Adrenal gland (tissue), 12 donors: ENCODE measurements around the gene BNIP2. TPM values are rescaled to one million over a fixed set of nuclear protein-coding genes. Genes with fewer than 3 reads are reported as not detected.

ENCODE experiments used
- DNase-seq, 7 donors: peaks; one replicate each; pipeline ENCODE4 v3.0.0-alpha.2; 2019 to 2020
- H3K27ac ChIP-seq, 5 donors: fragments of 200-600 bp; sonication (generic) in 4 of 5; 1 replicate in 3 of 5; 2 replicates in 2 of 5; pipeline versions ENCODE4 v1.5.1 to v1.8.0; 2016 to 2020; ENCODE audit warnings: mild to moderate bottlenecking in 1 of 5
- H3K27me3 ChIP-seq: fragments of 200-600 bp; 2 replicates; pipeline ENCODE4 v1.8.0; 2021
- H3K36me3 ChIP-seq, 2 donors: fragments of 200-600 bp; replicated peaks in 1 of 2; 1 replicate in 1 of 2; 2 replicates in 1 of 2; pipeline versions ENCODE4 v1.5.1 to v1.8.0; 2018 to 2022
- H3K4me1 ChIP-seq, 2 donors: fragments of 200-600 bp; replicated peaks in 1 of 2; 1 replicate in 1 of 2; 2 replicates in 1 of 2; pipeline versions ENCODE4 v1.5.1 to v1.8.0; 2018 to 2021
- H3K4me3 ChIP-seq, 4 donors: fragments of 200-600 bp; sonication (generic) in 3 of 4; one replicate each; pipeline ENCODE4 v1.5.1; 2016 to 2018
- H3K9me3 ChIP-seq, 3 donors: fragments of 200-600 bp; sonication (generic) in 1 of 3; replicated peaks in 1 of 3; 1 replicate in 2 of 3; 2 replicates in 1 of 3; pipeline versions ENCODE4 v1.5.1 to v1.8.0; 2016 to 2021
- POLR2A ChIP-seq, 2 donors: fragments of 450-650 bp; IDR thresholded peaks; one replicate each; pipeline ENCODE4 v1.6.1; 2017; ENCODE audit warnings: antibody characterized with exemption in 2 of 2, mild to moderate bottlenecking in 2 of 2, moderate library complexity in 1 of 2
- WGBS, 4 donors: extraction: QIAGEN DNeasy Blood & Tissue Kit in 2 of 4; methylation state at CpG; one replicate each; pipeline versions ENCODE4 v1.1.5 to v1.1.7; 2013 to 2017; 5-methylcytosine and 5-hydroxymethylcytosine counted together
- intact Hi-C, 2 donors: fragments of 100-400 bp; cut with DNase I; formaldehyde crosslinking; loops; one replicate each; pipeline versions ENCODE4 v1.14.1 to v1.15.0; 2022 to 2023
- polyA plus RNA-seq, 3 donors: library from polyadenylated mRNA; stranded (reverse); fragments of 200-250 nt in 2 of 3; fragments of 350-450 nt in 1 of 3; fragmentation: Illumina TruSeq in 1 of 3; extraction: RNeasy Lipid Tissue Mini Kit (QIAGEN cat#74804) in 1 of 3; gene quantifications; one replicate each; pipeline ENCODE4 v1.2.3, GENCODE V29; 2013 to 2014
- total RNA-seq, 9 donors: library from RNA; depleted of rRNA in 4 of 9; stranded (reverse); fragments of >200 nt in 4 of 9; fragments of 120-200 nt in 1 of 9; fragmentation: NEBNext Ultra II Directional in 1 of 9; extraction: Animal tissue kit (Norgen Biotek cat#: 25700) in 1 of 9; gene quantifications; one replicate each; pipeline versions ENCODE4 v1.1.0 to v1.2.4, GENCODE V29; 2013 to 2023
- TF ChIP-seq, protein P1 (sequence below), 6 experiments: fragments of 450-650 bp in 4 of 6; fragments of 200-600 bp in 2 of 6; sonication (generic) in 1 of 6; IDR thresholded peaks; 1 replicate in 5 of 6; 2 replicates in 1 of 6; pipeline versions ENCODE4 v1.5.1 to v1.8.0; 2016 to 2021; ENCODE audit warnings: antibody characterized with exemption in 6 of 6, mild to moderate bottlenecking in 2 of 6, moderate library complexity in 1 of 6
- donor health status: healthy with polysubstance abuse.
- donor health status: Bipolar disorder and iron deficiency.
- donor health status: DM: yes; HTN: yes; CAD: no.
- donor health status: DM: no; HTN: no; CAD: no.
- donor health status: DM: no; HTN: no; CAD: no.
- donor health status: DM: yes; HTN: yes; CAD: no.

The BNIP2 gene
- total and polyA plus RNA-seq, 12 donors, result 24.5 to 183 (median 67.4) TPM

DNA sequence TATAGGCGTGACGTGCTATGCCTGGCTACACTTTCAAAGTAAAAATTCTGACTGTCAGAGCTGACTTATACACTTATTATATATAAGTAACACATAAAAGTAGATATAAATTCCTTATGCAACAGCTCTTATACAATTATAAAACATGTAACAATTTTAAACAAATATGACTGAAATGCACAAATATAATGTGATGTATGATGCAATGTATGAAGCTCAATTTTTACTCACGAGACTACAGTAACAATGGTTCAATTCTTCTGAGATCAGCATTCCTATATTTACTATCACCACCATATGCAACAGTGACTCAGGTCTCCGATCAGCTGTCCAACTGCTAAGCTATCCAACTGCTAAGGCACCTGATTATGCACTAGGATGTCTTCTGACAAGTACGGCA, 8.2 kb downstream of the BNIP2 start:
- WGBS, 4 donors, result 86 to 97% (median 96%) methylated on average over 4 of the region's 5 CpGs
- no peaks in the 10 kb centered on the region for H3K9me3 ChIP-seq
- no peaks in the 10 kb centered on the region for H3K27me3 ChIP-seq
- intact Hi-C loops, result no loop called here
- no peak for DNase-seq
- peaks cover 2 to 21% of the 10 kb centered on the region in 2 donors for H3K4me1 ChIP-seq
- no peak overlapping the region for H3K27ac ChIP-seq
- no peak for TF ChIP-seq POLR2A (IDR thresholded peaks at IDR 0.05)
- TF ChIP-seq, protein P1, sequence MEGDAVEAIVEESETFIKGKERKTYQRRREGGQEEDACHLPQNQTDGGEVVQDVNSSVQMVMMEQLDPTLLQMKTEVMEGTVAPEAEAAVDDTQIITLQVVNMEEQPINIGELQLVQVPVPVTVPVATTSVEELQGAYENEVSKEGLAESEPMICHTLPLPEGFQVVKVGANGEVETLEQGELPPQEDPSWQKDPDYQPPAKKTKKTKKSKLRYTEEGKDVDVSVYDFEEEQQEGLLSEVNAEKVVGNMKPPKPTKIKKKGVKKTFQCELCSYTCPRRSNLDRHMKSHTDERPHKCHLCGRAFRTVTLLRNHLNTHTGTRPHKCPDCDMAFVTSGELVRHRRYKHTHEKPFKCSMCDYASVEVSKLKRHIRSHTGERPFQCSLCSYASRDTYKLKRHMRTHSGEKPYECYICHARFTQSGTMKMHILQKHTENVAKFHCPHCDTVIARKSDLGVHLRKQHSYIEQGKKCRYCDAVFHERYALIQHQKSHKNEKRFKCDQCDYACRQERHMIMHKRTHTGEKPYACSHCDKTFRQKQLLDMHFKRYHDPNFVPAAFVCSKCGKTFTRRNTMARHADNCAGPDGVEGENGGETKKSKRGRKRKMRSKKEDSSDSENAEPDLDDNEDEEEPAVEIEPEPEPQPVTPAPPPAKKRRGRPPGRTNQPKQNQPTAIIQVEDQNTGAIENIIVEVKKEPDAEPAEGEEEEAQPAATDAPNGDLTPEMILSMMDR (IDR thresholded peaks at IDR 0.05), result no peak
- peaks cover 0 to 63% of the 10 kb centered on the region in 2 donors for H3K36me3 ChIP-seq
- no peak overlapping the region for H3K4me3 ChIP-seq

DNA sequence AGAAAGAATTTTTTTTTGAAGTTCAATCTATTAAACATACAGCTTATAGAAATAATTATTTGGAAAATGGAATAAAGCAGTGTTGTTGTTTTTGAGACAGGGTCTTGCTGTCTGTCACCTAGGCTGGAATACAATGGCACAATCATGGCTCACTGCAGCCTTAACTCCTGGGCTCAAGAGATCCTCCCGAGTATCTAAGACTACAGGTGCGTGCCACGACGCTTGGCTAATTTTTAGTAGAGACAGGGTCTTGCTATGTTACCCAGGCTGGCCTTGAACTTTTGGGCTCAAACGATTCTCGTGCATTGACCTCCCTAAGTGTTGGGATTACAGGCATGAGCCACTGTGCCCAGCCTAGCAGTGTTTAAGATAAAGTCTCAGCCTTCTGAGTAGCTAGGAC, 8.8 kb downstream of the BNIP2 start:
- no peak overlapping the region for H3K27ac ChIP-seq
- no peak for DNase-seq
- peaks cover 0 to 16% of the 10 kb centered on the region in 2 donors for H3K4me1 ChIP-seq
- no peaks in the 10 kb centered on the region for H3K9me3 ChIP-seq
- intact Hi-C loops, result no loop called here
- TF ChIP-seq POLR2A (IDR thresholded peaks at IDR 0.05), result no peak
- TF ChIP-seq, protein P1 (IDR thresholded peaks at IDR 0.05), result no peak
- H3K36me3 ChIP-seq, result peaks cover 0 to 68% of the 10 kb centered on the region in 2 donors
- 88 to 97% (median 90%) methylated on average over 6 of the region's 6 CpGs for WGBS, 4 donors
- no peak overlapping the region for H3K4me3 ChIP-seq
- H3K27me3 ChIP-seq, result no peaks in the 10 kb centered on the region

DNA sequence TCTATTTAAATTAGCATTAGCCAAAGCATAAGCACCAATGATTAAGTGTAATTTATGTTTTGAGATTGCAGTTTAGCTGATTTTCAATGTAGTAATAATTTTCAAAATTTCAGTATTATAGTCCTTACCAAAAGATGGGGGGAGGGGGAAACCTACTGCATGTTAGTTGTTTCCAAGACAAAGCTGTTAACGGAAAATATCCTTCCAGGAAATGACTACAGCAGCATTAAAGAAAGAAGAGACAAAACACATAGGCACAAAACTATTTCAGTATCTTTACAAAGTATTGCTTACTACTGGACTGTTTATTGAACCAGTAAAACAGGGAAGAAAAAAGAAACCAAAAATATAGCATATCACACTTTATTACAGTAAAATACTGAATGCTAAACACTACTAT, 10.5 kb downstream of the BNIP2 start:
- no peak overlapping the region for H3K4me3 ChIP-seq
- intact Hi-C loops, result no loop called here
- no peaks in the 10 kb centered on the region for H3K27me3 ChIP-seq
- TF ChIP-seq POLR2A (IDR thresholded peaks at IDR 0.05), result no peak
- TF ChIP-seq, protein P1 (IDR thresholded peaks at IDR 0.05), result no peak
- no peak overlapping the region for H3K27ac ChIP-seq
- no peaks in the 10 kb centered on the region for H3K4me1 ChIP-seq
- DNase-seq, result no peak
- WGBS, 4 donors, result 65 to 83% (median 71%) methylated on average over 1 of the region's 1 CpG
- H3K9me3 ChIP-seq, result no peaks in the 10 kb centered on the region
- peaks cover 0 to 84% of the 10 kb centered on the region in 2 donors for H3K36me3 ChIP-seq

DNA sequence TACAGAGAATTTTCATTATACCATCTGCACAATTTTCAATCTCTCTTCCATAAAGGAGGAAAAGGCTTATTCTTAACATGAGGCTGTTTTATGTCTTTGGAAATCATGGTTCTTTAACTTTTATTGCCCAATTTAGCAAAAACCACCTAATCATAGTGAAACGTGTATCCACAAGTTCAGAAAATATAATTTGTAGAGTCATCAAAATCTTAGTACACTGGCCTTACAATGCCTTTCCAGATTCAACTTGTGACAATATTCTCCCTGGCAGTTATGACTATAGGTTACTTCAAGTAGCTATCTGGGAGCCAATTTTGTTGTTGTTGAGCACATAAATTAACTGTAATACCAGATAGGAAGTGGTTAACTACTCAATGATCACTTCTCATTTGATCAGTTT, 10.9 kb downstream of the BNIP2 start:
- Histone ChIP-seq H3K9me3 (no peaks in the 10 kb centered on the region), H3K27ac (no peak overlapping the region), H3K36me3 (peaks cover 0 to 88% of the 10 kb centered on the region in 2 donors), H3K4me3 (no peak overlapping the region), H3K27me3 (no peaks in the 10 kb centered on the region), H3K4me1 (no peaks in the 10 kb centered on the region)
- no peak for DNase-seq
- WGBS, 4 donors, result 55 to 82% (median 73%) methylated on average over 1 of the region's 1 CpG
- intact Hi-C loops, result no loop called here
- TF ChIP-seq POLR2A (IDR thresholded peaks at IDR 0.05), result no peak
- TF ChIP-seq, protein P1 (IDR thresholded peaks at IDR 0.05), result no peak
